ENCODE data around the gene ADAMTS13.
A peak's percentile ranks its signal among the peaks of the same experiment; 100 is the strongest.

ADAMTS13 gene

DNA sequence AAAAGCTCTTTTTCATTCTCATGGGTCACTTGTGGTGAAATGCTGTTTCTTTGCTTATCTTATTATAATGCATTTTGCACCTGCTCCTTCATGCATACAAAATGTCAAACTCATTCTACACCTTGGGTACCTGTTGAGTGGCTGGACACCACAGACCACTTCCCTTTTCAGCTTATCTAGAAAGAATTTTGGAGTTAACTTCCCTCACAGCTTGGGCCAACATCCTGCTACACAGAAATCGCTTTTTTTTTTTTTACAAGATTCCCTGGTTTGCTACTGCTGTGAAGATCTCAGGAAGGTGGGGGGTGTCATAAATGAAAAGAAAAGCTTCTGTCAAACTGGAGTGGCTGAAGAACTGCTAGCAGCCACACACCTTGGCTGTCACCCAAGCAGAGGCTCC, 7.0 kb upstream of the ADAMTS13 start:
- no peak overlapping the region for H3K4me3 ChIP-seq (ENCODE audit: low read depth, low read length)
- no peak for TF ChIP-seq CTCF (IDR thresholded peaks at IDR 0.05; ENCODE audit: insufficient read depth, low read depth, low read length, missing control alignments)
- DNase-seq (ENCODE audit: low read depth), result no peak

- peak within 1 kb of the TSS; percentile 89 for H3K4me3 ChIP-seq (ENCODE audit: low read depth, low read length)
- DNase-seq (ENCODE audit: low read depth), result peak; percentile 97
- no peak for TF ChIP-seq CTCF (IDR thresholded peaks at IDR 0.05; ENCODE audit: insufficient read depth, low read depth, low read length, missing control alignments)
Observed at GRCh38 chr9:133417541-133418461, 4.4 kb upstream of the ADAMTS13 start, which contains the start of gene REXO4. Gene REXO4 (minus strand): TSS chr9:133418010. CDS start chr9:133417844, 166 bp downstream.

- TF ChIP-seq CTCF (IDR thresholded peaks at IDR 0.05; ENCODE audit: insufficient read depth, low read depth, low read length, missing control alignments), result no peak
- H3K4me3 ChIP-seq (ENCODE audit: low read depth, low read length), result peak overlapping the region; percentile 89; the same call in 1 of the 2 replicates
- no peak for DNase-seq (ENCODE audit: low read depth)
Observed at GRCh38 chr9:133419005-133419404, 3.2 kb upstream of the ADAMTS13 start.

- no peak overlapping the region for H3K4me3 ChIP-seq (ENCODE audit: low read depth, low read length)
- peak; percentile 94 for DNase-seq (ENCODE audit: low read depth)
- no peak for TF ChIP-seq CTCF (IDR thresholded peaks at IDR 0.05; ENCODE audit: insufficient read depth, low read depth, low read length, missing control alignments)
Observed at GRCh38 chr9:133420392-133420827, 1.8 kb upstream of the ADAMTS13 start.

DNA sequence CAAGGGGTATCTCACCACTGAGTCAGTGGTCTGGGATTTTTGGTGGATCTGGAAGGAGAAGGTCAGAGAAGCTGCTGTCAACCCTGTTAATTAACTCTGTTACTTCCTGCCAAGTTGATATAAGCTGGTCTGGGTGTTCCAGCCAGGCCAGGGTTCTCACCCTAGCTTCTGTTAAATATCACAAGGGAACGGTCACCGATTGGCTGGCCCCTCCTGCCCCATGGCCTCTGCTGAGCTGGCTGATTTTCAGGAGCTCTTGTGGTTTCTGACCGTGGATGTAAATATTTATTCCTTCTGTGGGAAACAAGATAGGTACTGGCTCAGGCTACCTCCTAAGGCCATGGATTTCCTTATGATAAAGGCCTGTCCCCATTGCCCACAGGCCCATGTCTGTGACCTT, 1.0 kb downstream of the ADAMTS13 start:
- no peak overlapping the region for H3K4me3 ChIP-seq (ENCODE audit: low read depth, low read length)
- no peak for TF ChIP-seq CTCF (IDR thresholded peaks at IDR 0.05; ENCODE audit: insufficient read depth, low read depth, low read length, missing control alignments)
- DNase-seq (ENCODE audit: low read depth), result no peak

DNA sequence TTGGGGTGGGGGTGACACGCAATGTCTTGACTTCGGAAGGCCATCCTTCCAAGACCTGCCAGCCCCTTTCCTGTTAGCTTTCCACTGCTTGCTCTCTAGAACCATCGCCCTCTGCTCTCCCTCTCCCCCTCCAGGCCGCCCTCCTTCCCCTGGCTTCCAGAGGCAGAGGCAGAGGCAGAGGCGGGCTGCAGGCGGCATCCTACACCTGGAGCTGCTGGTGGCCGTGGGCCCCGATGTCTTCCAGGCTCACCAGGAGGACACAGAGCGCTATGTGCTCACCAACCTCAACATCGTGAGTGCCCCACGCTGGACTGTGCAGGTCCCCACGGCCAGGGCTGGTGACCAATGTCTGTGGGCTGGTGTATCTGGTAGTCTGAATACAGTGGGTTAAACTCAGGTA, 2.0 kb downstream of the ADAMTS13 start:
- no peak for DNase-seq (ENCODE audit: low read depth)
- no peak for TF ChIP-seq CTCF (IDR thresholded peaks at IDR 0.05; ENCODE audit: insufficient read depth, low read depth, low read length, missing control alignments)
- no peak overlapping the region for H3K4me3 ChIP-seq (ENCODE audit: low read depth, low read length)

Data from GM12865 (cell line).